GM12875 (cell line): ENCODE measurements around the gene ATP8A2.

ENCODE experiments used
- H3K4me3 ChIP-seq: one replicate; pipeline ENCODE4 v1.5.1; 2011; ENCODE audit warnings: low read depth, low read length, control low read depth
- CTCF ChIP-seq: IDR thresholded peaks from 2 replicates; pipeline ENCODE4 v1.5.1; 2011; ENCODE audit warnings: low read depth, mild to moderate bottlenecking, control low read depth, inconsistent platforms, low read length, moderate library complexity, borderline replicate concordance; ENCODE audit not compliant: insufficient read depth

ATP8A2 gene

GRCh38 chr13:25744178-25744577, 372.4 kb downstream of the ATP8A2 start:
- no peak overlapping the region for H3K4me3 ChIP-seq
- no peak for TF ChIP-seq CTCF

- no peak for TF ChIP-seq CTCF
- H3K4me3 ChIP-seq, result no peak overlapping the region
Measured at GRCh38 chr13:25746131-25746530, 374.4 kb downstream of the ATP8A2 start.

GRCh38 chr13:25752957-25753551, 381.3 kb downstream of the ATP8A2 start:
- no peak overlapping the region for H3K4me3 ChIP-seq
- no peak for TF ChIP-seq CTCF

- TF ChIP-seq CTCF, result no peak
- H3K4me3 ChIP-seq, result no peak overlapping the region
Measured at GRCh38 chr13:25753976-25754375, 382.2 kb downstream of the ATP8A2 start.

GRCh38 chr13:25756251-25756650, 384.5 kb downstream of the ATP8A2 start:
- no peak overlapping the region for H3K4me3 ChIP-seq
- TF ChIP-seq CTCF, result no peak

- no peak overlapping the region for H3K4me3 ChIP-seq
- no peak for TF ChIP-seq CTCF
Measured at GRCh38 chr13:25756912-25757311, 385.1 kb downstream of the ATP8A2 start.

GRCh38 chr13:25761041-25761440, 389.3 kb downstream of the ATP8A2 start:
- TF ChIP-seq CTCF, result no peak
- H3K4me3 ChIP-seq, result no peak overlapping the region
